GM18526 (cell line): ENCODE measurements around the gene LGALS12.

Experiments used
- POLR2A ChIP-seq: IDR thresholded peaks from 3 replicates; pipeline ENCODE4 v1.6.1; 2011; ENCODE audit not compliant: insufficient read length; ENCODE audit errors: extremely low read depth

The LGALS12 gene

DNA sequence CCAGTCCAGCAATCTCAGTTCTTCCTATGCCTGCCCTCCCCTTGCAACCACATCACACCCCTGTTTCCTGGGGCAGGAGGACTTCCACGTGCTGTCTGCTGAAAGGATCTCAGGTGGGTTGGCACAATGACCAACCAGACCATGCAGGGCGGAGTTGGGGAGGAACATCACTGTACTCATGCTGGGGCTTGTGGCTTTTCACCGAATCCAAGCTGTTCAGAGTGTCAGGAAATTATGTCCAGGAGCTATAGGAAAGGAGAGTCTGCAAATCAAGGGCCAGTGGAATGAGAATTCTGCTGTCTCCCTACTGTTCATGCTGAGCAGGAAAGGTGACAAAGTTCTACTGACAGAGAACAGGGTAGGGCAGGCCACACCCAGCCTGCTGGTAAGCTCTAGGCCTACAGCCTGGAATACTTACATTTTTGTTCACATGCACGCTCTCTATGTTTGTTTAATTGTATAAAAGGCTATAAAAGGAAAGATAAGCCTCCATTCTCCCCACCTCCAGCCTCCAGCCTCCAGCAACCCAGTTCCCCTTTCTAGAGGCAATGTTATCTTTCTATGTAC is 59.0 kb downstream of the LGALS12 start:
- TF ChIP-seq POLR2A: no peak
